Endothelial cell (in vitro differentiated cells): ENCODE results near the gene TIMM21. TPM values are rescaled to one million over a fixed set of nuclear protein-coding genes. Genes with fewer than 3 reads are reported as not detected.

ENCODE experiments used
- DNase-seq: peaks from one replicate; pipeline ENCODE4 v3.0.0; 2021; ENCODE audit warnings: low spot score
- H3K27ac Mint-ChIP-seq: one replicate; pipeline ENCODE4 v1.8.0; 2021; ENCODE audit warnings: mixed read lengths, inconsistent platforms; ENCODE audit not compliant: unreplicated experiment
- H3K27me3 Mint-ChIP-seq: one replicate; pipeline ENCODE4 v1.8.0; 2021; ENCODE audit warnings: mild to moderate bottlenecking, moderate library complexity, mixed read lengths, inconsistent platforms; ENCODE audit not compliant: unreplicated experiment
- H3K36me3 Mint-ChIP-seq: one replicate; pipeline ENCODE4 v1.8.0; 2021; ENCODE audit warnings: mild to moderate bottlenecking, low read depth, mixed read lengths, inconsistent platforms; ENCODE audit not compliant: unreplicated experiment
- H3K4me1 Mint-ChIP-seq: one replicate; pipeline ENCODE4 v1.8.0; 2021; ENCODE audit warnings: mild to moderate bottlenecking, mixed read lengths, inconsistent platforms; ENCODE audit not compliant: unreplicated experiment
- H3K4me3 Mint-ChIP-seq: one replicate; pipeline ENCODE4 v1.8.0; 2021; ENCODE audit warnings: mild to moderate bottlenecking, mixed read lengths, inconsistent platforms; ENCODE audit not compliant: unreplicated experiment
- H3K9me3 Mint-ChIP-seq: one replicate; pipeline ENCODE4 v1.8.0; 2021; ENCODE audit warnings: mixed read lengths, inconsistent platforms; ENCODE audit not compliant: unreplicated experiment
- total RNA-seq: library from RNA; stranded (reverse); fragmentation: NEBNext Ultra II Directional; extraction: Animal tissue kit (Norgen Biotek cat#: 25700); gene quantifications from one replicate; pipeline ENCODE4 v1.2.1, GENCODE V29; 2021; ENCODE audit not compliant: unreplicated experiment
- TF ChIP-seq, protein P1 (sequence below): fragments of 200-600 bp; sonication (generic); IDR thresholded peaks from one replicate; pipeline ENCODE4 v1.5.0; 2021; ENCODE audit warnings: antibody characterized with exemption; ENCODE audit not compliant: unreplicated experiment

TIMM21 gene
- total RNA-seq, 1 donor from 2014 or later, result 22.2 TPM

DNA sequence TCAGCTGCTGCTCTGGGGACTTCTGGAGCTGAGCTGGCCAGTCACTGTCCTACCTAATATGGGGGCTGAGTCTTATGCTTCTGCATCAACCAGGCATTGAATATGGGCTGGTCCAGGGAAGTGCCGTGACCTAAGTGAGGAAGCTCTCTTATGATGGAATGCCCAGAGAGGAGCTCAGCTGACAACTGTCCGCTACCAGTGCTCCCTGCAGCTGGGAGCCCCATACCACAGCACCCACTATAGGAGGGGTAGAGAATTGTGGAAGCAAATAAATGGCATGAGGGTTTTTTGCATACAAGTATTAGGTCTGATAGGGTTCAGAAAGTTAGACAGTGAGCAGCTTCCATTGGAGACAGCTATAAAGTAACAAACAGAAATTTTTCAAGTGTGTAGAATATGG lies 4.5 kb downstream of the TIMM21 start:
- H3K36me3 Mint-ChIP-seq, result peaks cover 11% of the 10 kb centered on the region
- DNase-seq, result no peak
- H3K9me3 Mint-ChIP-seq, result no peaks in the 10 kb centered on the region
- no peak overlapping the region for H3K4me3 Mint-ChIP-seq
- H3K27ac Mint-ChIP-seq, result no peak overlapping the region
- TF ChIP-seq, protein P1, sequence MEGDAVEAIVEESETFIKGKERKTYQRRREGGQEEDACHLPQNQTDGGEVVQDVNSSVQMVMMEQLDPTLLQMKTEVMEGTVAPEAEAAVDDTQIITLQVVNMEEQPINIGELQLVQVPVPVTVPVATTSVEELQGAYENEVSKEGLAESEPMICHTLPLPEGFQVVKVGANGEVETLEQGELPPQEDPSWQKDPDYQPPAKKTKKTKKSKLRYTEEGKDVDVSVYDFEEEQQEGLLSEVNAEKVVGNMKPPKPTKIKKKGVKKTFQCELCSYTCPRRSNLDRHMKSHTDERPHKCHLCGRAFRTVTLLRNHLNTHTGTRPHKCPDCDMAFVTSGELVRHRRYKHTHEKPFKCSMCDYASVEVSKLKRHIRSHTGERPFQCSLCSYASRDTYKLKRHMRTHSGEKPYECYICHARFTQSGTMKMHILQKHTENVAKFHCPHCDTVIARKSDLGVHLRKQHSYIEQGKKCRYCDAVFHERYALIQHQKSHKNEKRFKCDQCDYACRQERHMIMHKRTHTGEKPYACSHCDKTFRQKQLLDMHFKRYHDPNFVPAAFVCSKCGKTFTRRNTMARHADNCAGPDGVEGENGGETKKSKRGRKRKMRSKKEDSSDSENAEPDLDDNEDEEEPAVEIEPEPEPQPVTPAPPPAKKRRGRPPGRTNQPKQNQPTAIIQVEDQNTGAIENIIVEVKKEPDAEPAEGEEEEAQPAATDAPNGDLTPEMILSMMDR, result peak; percentile 56
- peaks cover 3% of the 10 kb centered on the region for H3K27me3 Mint-ChIP-seq
- H3K4me1 Mint-ChIP-seq, result peaks cover 13% of the 10 kb centered on the region

DNA sequence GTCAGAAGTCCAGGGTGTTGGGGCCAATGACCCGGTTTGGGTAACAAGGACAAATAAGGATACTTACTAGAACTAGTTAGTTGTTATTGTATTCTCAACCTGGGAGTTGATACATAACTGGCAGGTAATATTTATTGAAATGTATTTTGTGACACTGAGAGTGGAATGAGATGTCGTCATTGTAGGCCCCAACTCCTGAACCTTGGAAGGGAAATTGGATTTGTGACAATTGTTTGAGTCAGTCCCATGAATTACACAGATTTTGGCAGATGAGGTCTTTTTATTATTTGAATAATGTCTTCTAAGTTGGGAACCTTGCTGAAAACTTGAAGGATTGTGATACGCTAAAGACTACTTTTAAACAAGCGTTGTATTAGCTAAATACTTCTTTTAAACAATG lies 5.1 kb downstream of the TIMM21 start:
- TF ChIP-seq, protein P1, result no peak
- H3K4me1 Mint-ChIP-seq, result peaks cover 13% of the 10 kb centered on the region
- H3K36me3 Mint-ChIP-seq, result peaks cover 11% of the 10 kb centered on the region
- no peaks in the 10 kb centered on the region for H3K9me3 Mint-ChIP-seq
- H3K27me3 Mint-ChIP-seq, result peaks cover 2% of the 10 kb centered on the region
- no peak for DNase-seq
- H3K4me3 Mint-ChIP-seq, result no peak overlapping the region
- no peak overlapping the region for H3K27ac Mint-ChIP-seq

DNA sequence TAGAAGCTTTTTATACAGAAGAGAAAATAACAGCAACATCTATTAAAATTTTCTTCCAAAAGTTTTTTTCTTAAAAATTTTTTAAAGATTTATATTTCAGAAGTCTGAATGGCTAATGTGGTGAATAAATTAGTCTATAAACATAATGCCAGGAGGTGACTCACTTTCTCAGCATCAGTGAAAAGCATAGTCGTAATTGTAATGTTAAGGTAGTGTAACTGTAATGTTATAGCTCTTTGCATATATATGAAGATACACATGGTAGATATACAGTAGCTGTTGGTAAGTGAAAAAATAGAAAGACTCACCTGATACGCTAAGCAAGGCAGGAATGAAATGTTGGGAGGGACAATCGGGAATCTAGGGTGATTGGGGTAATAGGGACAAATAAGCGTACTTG lies 5.5 kb downstream of the TIMM21 start:
- Mint-ChIP-seq H3K27ac (no peak overlapping the region), H3K9me3 (no peaks in the 10 kb centered on the region), H3K36me3 (peaks cover 11% of the 10 kb centered on the region), H3K4me1 (peaks cover 10% of the 10 kb centered on the region), H3K27me3 (peaks cover 2% of the 10 kb centered on the region), H3K4me3 (no peak overlapping the region)
- TF ChIP-seq, protein P1, result no peak
- DNase-seq, result no peak

DNA sequence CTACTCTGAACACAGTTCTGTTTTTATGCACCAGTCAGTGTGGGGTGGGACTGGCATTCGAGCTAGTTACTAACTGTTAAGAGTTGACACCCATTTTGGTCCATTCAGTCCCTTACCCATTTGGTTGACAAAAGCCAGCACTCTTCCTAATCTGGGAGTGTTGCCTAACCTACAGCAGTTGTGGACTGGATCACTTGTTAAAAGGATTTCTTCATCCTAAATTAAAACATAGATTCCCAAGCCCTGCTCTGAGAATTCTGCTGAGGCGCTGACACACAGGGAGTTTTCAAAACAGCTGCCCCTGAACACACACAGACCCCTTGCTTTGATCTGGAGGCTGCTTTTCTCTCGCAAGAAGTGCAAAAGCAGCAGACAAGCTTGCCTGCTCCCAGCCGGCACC lies 6.4 kb downstream of the TIMM21 start:
- H3K27ac Mint-ChIP-seq, result no peak overlapping the region
- H3K36me3 Mint-ChIP-seq, result peaks cover 11% of the 10 kb centered on the region
- H3K9me3 Mint-ChIP-seq, result no peaks in the 10 kb centered on the region
- no peak for DNase-seq
- TF ChIP-seq, protein P1, result no peak
- no peak overlapping the region for H3K4me3 Mint-ChIP-seq
- no peaks in the 10 kb centered on the region for H3K27me3 Mint-ChIP-seq
- peaks cover 2% of the 10 kb centered on the region for H3K4me1 Mint-ChIP-seq

DNA sequence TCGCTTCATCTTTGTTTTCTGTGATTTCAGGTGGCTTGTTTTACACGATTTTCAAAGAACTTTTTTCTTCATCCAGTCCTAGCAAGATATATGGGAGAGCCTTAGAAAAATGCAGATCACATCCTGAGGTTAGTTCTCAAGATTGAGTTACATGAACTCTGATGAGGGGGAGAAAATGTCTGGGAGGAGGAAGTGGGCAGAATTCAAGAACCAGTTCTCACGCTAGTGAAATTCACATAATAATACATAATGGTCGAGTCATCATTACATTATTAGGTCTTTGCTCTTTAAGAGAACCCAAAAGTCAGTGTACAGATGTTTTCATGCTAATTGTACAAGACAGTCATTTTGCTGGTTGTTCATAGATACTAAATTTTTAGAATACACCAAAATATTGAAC lies 7.0 kb downstream of the TIMM21 start:
- no peaks in the 10 kb centered on the region for H3K9me3 Mint-ChIP-seq
- no peak overlapping the region for H3K27ac Mint-ChIP-seq
- TF ChIP-seq, protein P1, result no peak

More for the DNA sequence above, 7.0 kb downstream of the TIMM21 start:
- Mint-ChIP-seq H3K27me3 (no peaks in the 10 kb centered on the region), H3K36me3 (peaks cover 11% of the 10 kb centered on the region), H3K4me3 (peak overlapping the region; percentile 33), H3K4me1 (no peaks in the 10 kb centered on the region)
- DNase-seq, result no peak
